Measurements from ENCODE around the gene DUSP10.

DUSP10 gene

DNA sequence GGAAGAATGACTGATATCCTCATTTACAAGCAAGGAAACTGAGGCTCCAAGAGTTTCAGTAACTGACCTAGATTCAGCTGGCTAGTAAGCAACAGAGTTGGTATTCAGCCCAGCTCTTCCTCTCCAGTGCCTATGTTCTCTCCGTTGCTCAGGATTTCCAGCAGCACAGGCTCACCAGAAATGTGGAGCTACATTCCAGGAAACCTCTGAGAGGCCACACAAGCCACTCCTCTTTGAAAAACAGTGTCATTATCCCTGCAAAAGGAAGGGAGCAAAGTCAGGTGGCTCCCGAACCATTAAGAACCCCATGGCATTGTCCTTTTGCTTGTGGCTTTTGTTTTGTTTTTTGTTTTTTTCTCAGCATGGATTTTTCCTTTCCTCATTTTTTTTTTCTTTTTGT is 40.6 kb upstream of the DUSP10 start:
- Histone ChIP-seq H3K9me2 (ENCODE audit: low read depth, low read length) (no peaks in the 10 kb centered on the region), H3K4me1 (ENCODE audit: insufficient read depth, low read length, severe bottlenecking) (peaks cover 15% of the 10 kb centered on the region), H3K4me3 (ENCODE audit: low read depth, low read length, poor library complexity, severe bottlenecking) (no peak overlapping the region), H3K36me3 (ENCODE audit: insufficient read depth, low read length) (no peaks in the 10 kb centered on the region), H3F3A (ENCODE audit: insufficient read depth, low read length) (no peaks in the 10 kb centered on the region), H3K27ac (ENCODE audit: low read depth, low read length, poor library complexity, severe bottlenecking) (no peak overlapping the region), H4K20me1 (ENCODE audit: insufficient read depth, low read length) (no peaks in the 10 kb centered on the region), H3K9me3 (ENCODE audit: low read length) (no peaks in the 10 kb centered on the region), H2AFZ (ENCODE audit: low read length) (no peak overlapping the region), H3K79me2 (ENCODE audit: insufficient read depth, low read length) (no peaks in the 10 kb centered on the region), H3K27me3 (ENCODE audit: insufficient read depth, low read length) (no peaks in the 10 kb centered on the region), H3K9ac (ENCODE audit: low read length) (no peak overlapping the region), H3K4me2 (ENCODE audit: low read length) (no peak overlapping the region)
- TF ChIP-seq EZH2 (IDR thresholded peaks at IDR 0.05; ENCODE audit: borderline replicate concordance, low read length), result no peak
- TF ChIP-seq, protein P1, sequence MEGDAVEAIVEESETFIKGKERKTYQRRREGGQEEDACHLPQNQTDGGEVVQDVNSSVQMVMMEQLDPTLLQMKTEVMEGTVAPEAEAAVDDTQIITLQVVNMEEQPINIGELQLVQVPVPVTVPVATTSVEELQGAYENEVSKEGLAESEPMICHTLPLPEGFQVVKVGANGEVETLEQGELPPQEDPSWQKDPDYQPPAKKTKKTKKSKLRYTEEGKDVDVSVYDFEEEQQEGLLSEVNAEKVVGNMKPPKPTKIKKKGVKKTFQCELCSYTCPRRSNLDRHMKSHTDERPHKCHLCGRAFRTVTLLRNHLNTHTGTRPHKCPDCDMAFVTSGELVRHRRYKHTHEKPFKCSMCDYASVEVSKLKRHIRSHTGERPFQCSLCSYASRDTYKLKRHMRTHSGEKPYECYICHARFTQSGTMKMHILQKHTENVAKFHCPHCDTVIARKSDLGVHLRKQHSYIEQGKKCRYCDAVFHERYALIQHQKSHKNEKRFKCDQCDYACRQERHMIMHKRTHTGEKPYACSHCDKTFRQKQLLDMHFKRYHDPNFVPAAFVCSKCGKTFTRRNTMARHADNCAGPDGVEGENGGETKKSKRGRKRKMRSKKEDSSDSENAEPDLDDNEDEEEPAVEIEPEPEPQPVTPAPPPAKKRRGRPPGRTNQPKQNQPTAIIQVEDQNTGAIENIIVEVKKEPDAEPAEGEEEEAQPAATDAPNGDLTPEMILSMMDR (IDR thresholded peaks at IDR 0.05; ENCODE audit: low read length), result no peak

DNA sequence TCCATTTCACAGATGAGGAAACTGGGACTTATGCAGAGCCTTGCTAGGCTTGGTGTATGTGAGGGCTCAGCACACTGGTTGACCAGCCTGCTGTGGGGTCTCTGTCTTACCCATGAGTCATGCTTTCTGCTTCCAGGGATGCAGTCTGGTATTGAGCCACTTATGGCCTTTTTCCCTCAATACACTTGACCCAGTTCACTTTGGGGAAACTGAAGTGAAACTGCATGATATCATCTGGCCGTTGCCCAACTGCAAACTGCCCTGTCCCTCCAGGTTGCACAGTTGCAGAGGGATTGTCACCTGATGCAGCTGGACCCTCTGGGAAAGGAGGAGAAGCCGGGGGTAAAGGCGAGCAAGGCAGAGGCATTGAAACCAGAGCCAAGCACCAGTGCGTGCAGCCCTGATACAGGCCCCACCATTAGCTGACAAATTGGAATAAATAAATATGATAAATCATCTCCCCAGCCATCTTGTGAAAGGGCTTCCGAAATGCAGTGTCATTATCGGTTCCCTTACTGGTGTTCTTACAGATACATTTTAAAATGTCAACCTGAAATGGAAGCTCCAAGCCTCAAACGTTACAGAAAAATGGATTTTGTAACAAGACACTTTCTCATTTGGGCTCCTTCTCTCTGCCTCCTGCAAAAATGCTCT is 39.3 kb upstream of the DUSP10 start:
- H3K27ac ChIP-seq (ENCODE audit: low read depth, low read length, poor library complexity, severe bottlenecking), result no peak overlapping the region
- H3K9ac ChIP-seq (ENCODE audit: low read length), result no peak overlapping the region
- 0 out of 2 replicates have a peak, but pooled peaks cover 7% of the 10 kb centered on the region for H3F3A ChIP-seq (ENCODE audit: insufficient read depth, low read length)
- no peaks in the 10 kb centered on the region for H3K9me3 ChIP-seq (ENCODE audit: low read length)
- H3K4me2 ChIP-seq (ENCODE audit: low read length), result no peak overlapping the region
- H3K9me2 ChIP-seq (ENCODE audit: low read depth, low read length), result no peaks in the 10 kb centered on the region
- no peak overlapping the region for H3K4me3 ChIP-seq (ENCODE audit: low read depth, low read length, poor library complexity, severe bottlenecking)
- H2AFZ ChIP-seq (ENCODE audit: low read length), result no peak overlapping the region
- TF ChIP-seq, protein P1 (IDR thresholded peaks at IDR 0.05; ENCODE audit: low read length), result no peak
- no peak for TF ChIP-seq EZH2 (IDR thresholded peaks at IDR 0.05; ENCODE audit: borderline replicate concordance, low read length)
- H3K27me3 ChIP-seq (ENCODE audit: insufficient read depth, low read length), result no peaks in the 10 kb centered on the region
- H3K4me1 ChIP-seq (ENCODE audit: insufficient read depth, low read length, severe bottlenecking), result peaks cover 28% of the 10 kb centered on the region
- no peaks in the 10 kb centered on the region for H3K36me3 ChIP-seq (ENCODE audit: insufficient read depth, low read length)
- H3K79me2 ChIP-seq (ENCODE audit: insufficient read depth, low read length), result no peaks in the 10 kb centered on the region
- no peaks in the 10 kb centered on the region for H4K20me1 ChIP-seq (ENCODE audit: insufficient read depth, low read length)

DNA sequence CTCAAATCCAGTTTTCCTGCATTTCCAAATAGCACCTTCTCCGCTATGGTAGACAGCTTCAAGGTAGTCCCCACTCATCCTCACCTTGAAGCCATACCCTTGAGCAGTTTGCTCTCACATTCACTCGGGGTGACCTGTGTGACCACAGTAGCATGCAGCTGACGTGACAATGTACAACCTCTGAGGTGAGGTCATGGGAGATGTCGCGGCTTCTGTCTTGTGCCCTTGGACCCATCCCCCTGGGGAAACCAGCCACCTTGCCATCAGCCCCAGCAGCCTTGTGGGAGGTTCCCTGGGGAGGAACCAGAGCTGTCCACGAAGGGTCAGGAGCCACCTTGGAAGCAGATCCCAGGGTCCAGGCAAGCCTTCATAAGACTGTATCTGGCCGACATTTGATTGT is 38.3 kb upstream of the DUSP10 start:
- no peak overlapping the region for H3K4me3 ChIP-seq (ENCODE audit: low read depth, low read length, poor library complexity, severe bottlenecking)
- H3K36me3 ChIP-seq (ENCODE audit: insufficient read depth, low read length), result no peaks in the 10 kb centered on the region
- no peaks in the 10 kb centered on the region for H4K20me1 ChIP-seq (ENCODE audit: insufficient read depth, low read length)
- peaks cover 28% of the 10 kb centered on the region for H3K4me1 ChIP-seq (ENCODE audit: insufficient read depth, low read length, severe bottlenecking)
- no peak overlapping the region for H3K4me2 ChIP-seq (ENCODE audit: low read length)
- no peak overlapping the region for H3K27ac ChIP-seq (ENCODE audit: low read depth, low read length, poor library complexity, severe bottlenecking)
- no peaks in the 10 kb centered on the region for H3K79me2 ChIP-seq (ENCODE audit: insufficient read depth, low read length)
- no peak overlapping the region for H3K9ac ChIP-seq (ENCODE audit: low read length)
- no peaks in the 10 kb centered on the region for H3K9me3 ChIP-seq (ENCODE audit: low read length)
- no peak overlapping the region for H2AFZ ChIP-seq (ENCODE audit: low read length)
- no peaks in the 10 kb centered on the region for H3K27me3 ChIP-seq (ENCODE audit: insufficient read depth, low read length)
- no peaks in the 10 kb centered on the region for H3K9me2 ChIP-seq (ENCODE audit: low read depth, low read length)
- TF ChIP-seq, protein P1 (IDR thresholded peaks at IDR 0.05; ENCODE audit: low read length), result no peak
- no peak for TF ChIP-seq EZH2 (IDR thresholded peaks at IDR 0.05; ENCODE audit: borderline replicate concordance, low read length)
- 0 out of 2 replicates have a peak, but pooled peaks cover 7% of the 10 kb centered on the region for H3F3A ChIP-seq (ENCODE audit: insufficient read depth, low read length)

All from OCI-LY1 (cell line).